RKO (cell line): ENCODE results near the gene SLC40A1.

Experiments
- DNase-seq: peaks from one replicate; pipeline ENCODE4 v3.0.0-alpha.2; 2016; ENCODE audit warnings: low spot score

The SLC40A1 gene

GRCh38 chr2:189511960-189512319 lies 68.6 kb downstream of the SLC40A1 start:
- no peak for DNase-seq

- DNase-seq = no peak
These were observed 69.2 kb downstream of the SLC40A1 start for GRCh38 chr2:189511210-189511959.
